Kidney (tissue), 14 donors: Measurements from ENCODE around the gene FAM24B. TPM values are rescaled to one million over a fixed set of nuclear protein-coding genes. Genes with fewer than 3 reads are reported as not detected.
A peak's percentile ranks its signal among the peaks of the same experiment; 100 is the strongest.
"Not testable (repeated sequence)": the region's sequence is repeated elsewhere in the genome, so short reads cannot be mapped to it uniquely, and the experiment has no call there.

Experiments
- DNase-seq, 5 donors: peaks; one replicate each; pipeline ENCODE4 v3.0.0-alpha.2; 2013 to 2020
- FAIRE-seq: peaks from 2 replicates; lab custom pipeline; 2012; peaks lifted over from hg19 to GRCh38; lab: Jason Lieb, UNC
- H3K27ac ChIP-seq, 2 donors: one replicate each; pipeline ENCODE4 v1.7.0; 2013; ENCODE audit warnings: low read depth in 2 of 2, low read length in 2 of 2, inconsistent platforms in 1 of 2
- H3K27me3 ChIP-seq: one replicate; pipeline ENCODE4 v1.7.1; 2013; ENCODE audit warnings: low read length, inconsistent platforms; ENCODE audit not compliant: control insufficient read depth, insufficient read depth
- H3K36me3 ChIP-seq, 3 donors: one replicate each; pipeline versions ENCODE4 v1.7.0 to v1.7.1; 2013; ENCODE audit warnings: low read length in 3 of 3, control low read depth in 1 of 3, inconsistent platforms in 1 of 3; ENCODE audit not compliant: insufficient read depth in 3 of 3, control insufficient read depth in 2 of 3
- H3K4me1 ChIP-seq, 3 donors: one replicate each; pipeline versions ENCODE4 v1.7.0 to v1.7.1; 2013; ENCODE audit warnings: low read length in 3 of 3, inconsistent platforms in 1 of 3, low read depth in 1 of 3; ENCODE audit not compliant: control insufficient read depth in 2 of 3, insufficient read depth in 2 of 3
- H3K4me3 ChIP-seq, 3 donors: one replicate each; pipeline versions ENCODE4 v1.7.0 to v1.8.1; 2013; ENCODE audit warnings: low read length in 3 of 3, control low read depth in 1 of 3, inconsistent platforms in 1 of 3
- H3K9ac ChIP-seq, 3 donors: one replicate each; pipeline versions ENCODE4 v1.7.0 to v1.7.1; 2013; ENCODE audit warnings: low read length in 3 of 3, control low read depth in 1 of 3, inconsistent platforms in 1 of 3
- H3K9me3 ChIP-seq, 3 donors: one replicate each; pipeline versions ENCODE4 v1.7.0 to v1.7.1; 2013; ENCODE audit warnings: low read length in 3 of 3, control low read depth in 1 of 3, inconsistent platforms in 1 of 3; ENCODE audit not compliant: control insufficient read depth in 2 of 3, insufficient read depth in 1 of 3
- CTCF ChIP-seq: IDR thresholded peaks from 3 replicates; pipeline ENCODE4 v1.5.1; 2012; ENCODE audit warnings: mild to moderate bottlenecking, moderate library complexity, borderline replicate concordance; ENCODE audit not compliant: insufficient read depth; ENCODE audit errors: extremely low read depth
- intact Hi-C: fragments of 100-400 bp; cut with DNase I; formaldehyde crosslinking; loops from one replicate; pipeline ENCODE4 v1.11.1; 2022
- polyA plus RNA-seq: library from polyadenylated mRNA; stranded (reverse); fragments of 350-450 nt; fragmentation: Illumina TruSeq; extraction: RNeasy Lipid Tissue Mini Kit (QIAGEN cat#74804); gene quantifications from one replicate; pipeline ENCODE4 v1.2.3, GENCODE V29; 2014; ENCODE audit warnings: low read depth, low replicate concordance; ENCODE audit not compliant: insufficient read depth
- total RNA-seq: library from RNA; stranded (reverse); fragmentation: NEBNext Ultra II Directional; extraction: Animal tissue kit (Norgen Biotek cat#: 25700); gene quantifications from one replicate; pipeline ENCODE4 v1.2.1, GENCODE V29; 2021
- donor health status: control.
- donor health status: control.
- donor health status: control.
- donor health status: control.
- donor health status: control.
- donor health status: DM: yes; HTN: yes; CAD: no.
- donor health status: Normal renal cell carcinoma (clear cell type).

Gene FAM24B
- total and polyA plus RNA-seq, 2 donors from 2014 or later = 3.8 to 26.7 TPM

- H3K27ac ChIP-seq = no peak overlapping the region
- no peak for TF ChIP-seq CTCF
- H3K27me3 ChIP-seq = no peaks in the 10 kb centered on the region
- DNase-seq = no peak
- H3K36me3 ChIP-seq = no peaks in the 10 kb centered on the region
- no peak overlapping the region for H3K9ac ChIP-seq
- peaks cover 0 to 5% (median 2%) of the 10 kb centered on the region in 3 donors for H3K4me1 ChIP-seq
- FAIRE-seq = no peak
- no peak overlapping the region for H3K4me3 ChIP-seq
- H3K9me3 ChIP-seq = no peaks in the 10 kb centered on the region
- intact Hi-C loops = no loop called here
These were observed 3.4 kb downstream of the FAM24B start for GRCh38 chr10:122875843-122876466.

- H3K27ac ChIP-seq, H3K9me3 ChIP-seq, H3K4me3 ChIP-seq, intact Hi-C loops, H3K9ac ChIP-seq, H3K4me1 ChIP-seq, H3K36me3 ChIP-seq, H3K27me3 ChIP-seq, DNase-seq, FAIRE-seq: not testable (repeated sequence)
These were observed 7.4 kb downstream of the FAM24B start for GRCh38 chr10:122871947-122872346.

- H3K9me3 ChIP-seq, H3K4me1 ChIP-seq, DNase-seq, H3K4me3 ChIP-seq, H3K36me3 ChIP-seq, H3K9ac ChIP-seq, H3K27me3 ChIP-seq, H3K27ac ChIP-seq, intact Hi-C loops, FAIRE-seq: not testable (repeated sequence)
These were observed 10.6 kb downstream of the FAM24B start for GRCh38 chr10:122868768-122869167.

- H3K9me3 ChIP-seq, H3K27me3 ChIP-seq, intact Hi-C loops, H3K36me3 ChIP-seq, H3K4me1 ChIP-seq, H3K4me3 ChIP-seq, FAIRE-seq, H3K9ac ChIP-seq, DNase-seq: not testable (repeated sequence)
- peak overlapping the region in 1 of 2 donors; percentile 28 for H3K27ac ChIP-seq
These were observed 12.5 kb downstream of the FAM24B start for GRCh38 chr10:122866757-122867482.

GRCh38 chr10:122864901-122865300, 14.5 kb downstream of the FAM24B start:
- FAIRE-seq = no peak
- no peak for DNase-seq
- H3K9ac ChIP-seq = no peak overlapping the region
- H3K4me1 ChIP-seq = no peaks in the 10 kb centered on the region
- H3K27me3 ChIP-seq = no peaks in the 10 kb centered on the region
- H3K9me3 ChIP-seq = no peaks in the 10 kb centered on the region
- H3K4me3 ChIP-seq = no peak overlapping the region
- H3K27ac ChIP-seq = no peak overlapping the region
- H3K36me3 ChIP-seq = no peaks in the 10 kb centered on the region
- intact Hi-C loops = no loop called here
- no peak for TF ChIP-seq CTCF
